ENCODE results near the gene KCNQ5.
A peak's percentile ranks its signal among the peaks of the same experiment; 100 is the strongest.
"Not testable (repeated sequence)": the region's sequence is repeated elsewhere in the genome, so short reads cannot be mapped to it uniquely, and the experiment has no call there.

Gene KCNQ5

DNA sequence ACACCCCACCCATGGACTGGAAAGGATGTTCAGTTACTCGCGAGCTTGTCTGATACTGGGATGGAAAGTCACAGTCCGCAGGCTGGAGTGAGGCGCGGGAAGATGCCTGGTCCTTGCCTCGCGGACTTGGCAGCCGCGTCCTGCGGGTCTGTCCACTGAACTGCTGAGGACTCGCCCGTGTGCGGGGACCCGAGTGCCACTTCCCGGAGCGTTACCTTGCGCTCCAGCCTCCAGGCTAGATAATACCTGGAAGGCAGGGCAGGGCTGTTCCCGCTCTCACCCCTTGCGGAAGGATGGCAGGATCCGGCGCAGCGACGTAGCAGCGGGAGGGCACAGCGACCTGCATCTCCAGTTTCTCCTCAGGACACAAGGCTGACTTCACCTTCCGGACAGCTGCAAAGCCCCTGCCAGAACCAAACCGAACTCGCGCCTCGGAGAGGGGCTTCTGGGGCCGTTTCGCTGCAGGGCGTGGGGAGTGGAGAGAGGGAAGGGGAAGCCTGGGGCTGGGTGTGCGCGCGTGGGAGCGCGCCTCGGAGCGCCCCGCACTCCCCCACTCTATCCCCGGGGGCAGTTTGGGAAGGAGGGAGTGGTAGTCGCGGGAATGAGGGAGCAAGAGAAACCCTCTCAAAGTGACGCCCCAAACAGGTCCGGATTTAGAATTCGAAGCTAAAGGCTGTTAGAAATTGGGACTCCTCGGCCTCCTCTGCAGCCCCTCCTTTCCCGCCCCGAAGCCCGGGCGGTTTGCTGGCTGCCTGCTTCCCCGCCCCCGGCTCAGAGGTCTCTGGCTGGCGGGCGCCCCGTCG, at the start of gene KCNQ5:
KCNQ5 (plus strand) TSS at position 774 of the 803 bp plus-strand sequence.
- no peak for DNase-seq

- no peak for DNase-seq
These were observed 42.0 kb upstream of the KCNQ5 start for GRCh38 chr6:72579865-72580264.

DNA sequence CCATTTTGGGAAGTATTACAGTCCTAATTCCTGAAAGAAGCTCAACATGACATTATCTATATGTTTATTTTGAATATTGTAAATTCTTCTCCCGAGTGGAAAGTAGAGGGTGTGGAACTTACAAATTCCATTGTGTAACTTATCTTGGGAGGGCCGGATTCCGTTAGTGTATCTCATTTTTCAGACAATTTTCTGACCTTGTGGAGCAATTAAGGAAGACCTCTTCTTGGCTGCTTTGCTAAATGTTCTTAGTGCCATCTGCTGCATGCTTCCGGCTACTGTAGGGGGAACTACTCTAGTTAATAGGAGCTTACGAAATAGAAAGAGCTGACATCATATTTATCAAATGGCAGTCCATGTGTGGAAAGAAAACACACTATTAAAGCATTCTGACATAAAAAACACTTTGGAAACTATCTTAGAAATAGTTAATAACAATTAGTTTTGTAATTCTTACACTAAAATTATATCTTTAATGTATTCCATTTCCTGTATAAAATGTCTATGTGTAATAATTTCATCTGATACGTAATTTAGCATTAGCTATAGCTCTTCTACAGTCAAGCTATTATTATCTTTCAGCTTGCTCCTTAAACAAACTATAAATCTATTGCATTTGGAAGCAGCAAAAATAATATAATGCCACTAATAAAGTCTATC, 41.5 kb upstream of the KCNQ5 start:
- DNase-seq, result peak; percentile 76

DNA sequence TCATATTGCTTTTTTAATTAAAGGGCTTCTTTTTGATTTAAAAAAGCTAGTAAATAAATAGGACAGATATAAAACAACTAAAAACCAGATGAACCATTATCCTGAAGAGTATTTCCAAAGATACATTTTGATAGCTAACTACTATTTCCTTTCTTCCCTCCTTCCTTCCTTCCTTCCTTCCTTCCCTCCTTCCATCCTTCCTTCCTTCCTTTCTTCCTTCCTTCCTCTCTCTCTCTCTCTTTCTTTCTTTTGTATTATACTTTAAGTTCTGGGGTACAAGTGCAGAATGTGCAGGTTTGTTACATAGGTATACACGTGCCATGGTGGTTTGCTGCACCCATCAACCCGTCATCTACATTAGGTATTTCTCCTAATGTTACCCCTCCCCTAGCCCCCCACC, 40.9 kb upstream of the KCNQ5 start:
- not testable (repeated sequence) for DNase-seq

DNA sequence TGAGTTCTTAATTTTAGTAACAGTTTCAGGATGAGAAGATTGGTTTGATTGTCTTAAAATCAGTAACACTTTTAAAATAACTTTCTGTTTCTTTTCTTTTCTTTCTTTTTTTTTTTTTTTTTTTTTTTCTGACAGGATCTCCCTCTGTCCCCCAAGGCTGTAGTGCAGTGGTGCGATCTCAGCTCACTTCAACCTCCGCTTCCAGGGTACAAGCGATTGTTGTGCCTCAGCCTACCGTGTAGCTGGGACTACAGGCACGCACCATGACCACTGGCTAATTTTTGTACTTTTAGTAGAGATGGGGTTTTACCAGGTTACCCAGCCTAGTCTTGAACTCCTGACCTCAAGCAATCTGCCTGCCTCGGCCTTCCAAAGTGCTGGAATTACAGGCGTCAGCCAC, 33.7 kb upstream of the KCNQ5 start:
- DNase-seq, result no peak

DNA sequence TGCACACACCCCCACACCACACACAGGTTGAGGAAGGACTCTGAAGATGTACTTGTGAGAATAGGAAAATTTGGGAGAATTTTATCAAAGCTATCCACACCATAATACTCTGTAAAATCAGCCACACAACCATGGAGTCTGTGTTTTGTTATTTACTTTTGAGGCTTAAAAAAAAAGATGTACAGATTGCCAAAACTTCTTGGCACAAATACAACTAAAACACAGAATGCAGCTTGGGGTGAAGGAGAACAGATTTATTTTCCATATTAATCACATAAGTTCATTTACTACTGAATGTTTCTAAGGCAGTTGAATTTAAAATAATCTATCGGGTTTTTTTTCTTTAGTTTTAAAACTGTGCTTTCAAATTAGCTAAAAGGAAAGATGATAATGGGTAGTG, 32.8 kb upstream of the KCNQ5 start:
- DNase-seq, result peak; percentile 12

- no peak for DNase-seq
These were observed 26.1 kb upstream of the KCNQ5 start for GRCh38 chr6:72595812-72596211.

GRCh38 chr6:72616406-72617015, 5.4 kb upstream of the KCNQ5 start:
- DNase-seq, result peak; percentile 24

DNA sequence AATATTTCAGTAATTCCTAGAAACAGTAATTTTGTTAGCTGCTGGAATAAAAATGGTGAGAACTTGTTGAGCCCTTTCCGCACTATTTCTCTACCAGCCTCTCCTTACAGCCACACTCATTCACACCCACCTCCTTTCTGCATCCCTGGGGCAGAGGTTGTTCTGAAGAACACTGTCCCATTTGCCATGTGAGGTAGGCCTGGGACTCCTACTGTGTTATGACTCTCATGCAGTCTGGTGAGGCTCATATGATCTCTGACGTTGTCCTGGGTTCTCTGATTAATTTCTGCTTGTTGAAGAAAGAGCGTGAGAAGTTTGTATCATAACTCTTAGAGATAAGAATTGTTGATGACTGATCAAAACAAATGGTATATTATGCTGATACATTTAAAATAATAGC, 4.1 kb upstream of the KCNQ5 start:
- DNase-seq, result no peak

DNA sequence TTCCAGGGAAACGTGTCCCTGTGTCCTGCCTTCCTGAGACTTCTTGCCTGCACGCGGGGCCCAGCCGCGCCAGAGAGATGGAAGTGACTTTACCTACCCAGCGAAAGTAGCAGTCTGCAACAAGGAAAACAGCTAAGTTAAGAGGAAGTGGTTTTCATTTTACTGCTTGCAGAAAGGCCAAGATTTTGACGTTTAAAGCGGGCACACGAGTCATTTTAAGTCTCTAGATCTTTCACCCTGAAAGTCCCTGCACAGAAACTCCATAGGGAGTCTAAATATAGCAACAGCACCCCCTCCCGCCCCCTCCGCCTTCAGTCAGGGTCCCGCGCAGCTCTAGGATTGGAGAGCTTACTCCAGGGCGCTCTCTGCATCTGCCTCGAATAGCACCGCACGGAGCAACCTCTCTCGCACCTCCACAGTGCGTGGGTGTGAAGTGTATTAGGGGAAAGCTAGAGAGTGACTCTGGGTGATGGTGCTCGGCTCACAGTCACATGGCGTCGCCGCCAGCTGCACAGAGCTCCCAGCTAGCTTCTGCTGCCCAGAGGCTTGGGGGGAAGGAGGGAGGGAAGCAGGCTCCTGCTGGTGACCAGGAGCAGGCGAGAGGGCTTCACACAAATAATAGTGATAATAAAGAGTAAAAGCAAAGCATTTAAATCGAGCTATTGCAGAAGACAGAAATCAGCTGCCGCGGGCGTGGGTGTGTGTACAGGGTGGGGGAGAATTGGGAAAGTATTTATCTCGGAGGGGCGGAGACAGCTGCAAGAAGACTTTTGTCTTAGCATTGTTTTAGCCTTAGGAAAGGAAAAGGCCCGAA, 1.8 kb upstream of the KCNQ5 start:
- DNase-seq, result no peak

- no peak for DNase-seq
These were observed 983 bp upstream of the KCNQ5 start for GRCh38 chr6:72620871-72621290.

- peak; percentile 55 for DNase-seq
These were observed 453 bp downstream of the KCNQ5 start for GRCh38 chr6:72622094-72622940.

DNA sequence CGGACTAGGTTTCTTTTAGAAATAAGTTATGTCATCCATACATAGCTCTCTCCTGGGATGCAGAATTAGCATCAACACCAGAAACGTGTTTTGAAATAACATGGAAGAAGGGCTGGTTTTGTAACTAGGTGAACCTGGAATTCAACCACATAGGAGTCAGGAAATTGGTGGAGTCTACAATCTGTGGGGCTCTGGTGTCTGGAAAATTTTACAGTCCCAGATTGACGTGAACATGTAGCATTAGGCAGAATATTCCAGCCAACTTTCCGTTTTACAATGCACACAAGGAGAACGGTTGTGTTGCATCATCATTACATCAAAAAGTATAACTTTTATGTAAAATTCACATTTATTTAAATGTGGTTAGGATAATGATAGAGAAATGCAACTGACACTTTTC, 1.9 kb downstream of the KCNQ5 start:
- no peak for DNase-seq

DNA sequence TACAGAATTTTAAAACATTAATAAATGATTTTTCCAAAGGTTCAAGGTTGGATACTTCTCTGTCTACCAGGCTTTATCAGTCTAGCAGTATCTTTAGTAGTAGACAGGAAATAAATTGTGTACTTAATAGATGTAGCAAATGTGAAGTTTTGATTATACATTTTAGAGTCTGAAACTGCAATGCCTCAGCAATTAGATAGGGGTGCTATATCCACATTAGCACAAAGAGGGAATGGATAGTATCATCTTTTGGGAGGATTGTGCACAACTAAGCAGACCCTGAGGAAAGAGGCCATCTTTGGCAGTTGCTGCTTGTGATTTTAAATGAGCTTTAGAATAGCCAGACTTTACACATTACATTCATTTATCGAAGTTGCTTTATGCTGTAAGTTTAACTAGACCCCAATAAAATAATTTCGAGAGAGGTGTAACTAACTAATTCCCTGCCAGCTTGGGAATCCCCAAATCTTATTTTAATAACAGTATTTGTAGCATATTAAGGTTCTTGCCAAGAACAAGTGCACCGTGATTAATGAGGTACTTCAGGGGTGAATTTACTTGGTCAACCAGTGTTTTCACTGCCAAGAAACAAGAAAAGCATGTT, 2.8 kb downstream of the KCNQ5 start:
- DNase-seq, result peak; percentile 57

DNA sequence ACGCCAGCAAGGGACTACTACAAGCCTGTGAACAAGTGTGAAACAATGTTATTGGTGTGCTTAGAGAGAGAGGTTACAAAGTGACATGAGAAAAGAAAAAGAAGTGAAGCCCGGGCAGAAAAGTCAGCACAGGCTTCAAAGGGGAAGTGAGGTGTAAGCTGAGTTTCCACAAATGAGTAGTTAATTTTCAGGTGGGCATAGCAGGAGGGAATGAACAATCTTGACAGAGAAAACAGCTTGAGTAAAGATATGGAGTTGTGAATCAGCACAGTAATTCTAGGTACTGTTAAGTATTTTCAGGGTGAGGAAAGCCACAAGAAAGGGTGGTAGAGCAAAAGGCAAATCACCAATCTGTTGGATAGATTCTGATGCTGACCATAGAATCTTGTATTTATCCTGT, 4.3 kb downstream of the KCNQ5 start:
- DNase-seq, result no peak

DNA sequence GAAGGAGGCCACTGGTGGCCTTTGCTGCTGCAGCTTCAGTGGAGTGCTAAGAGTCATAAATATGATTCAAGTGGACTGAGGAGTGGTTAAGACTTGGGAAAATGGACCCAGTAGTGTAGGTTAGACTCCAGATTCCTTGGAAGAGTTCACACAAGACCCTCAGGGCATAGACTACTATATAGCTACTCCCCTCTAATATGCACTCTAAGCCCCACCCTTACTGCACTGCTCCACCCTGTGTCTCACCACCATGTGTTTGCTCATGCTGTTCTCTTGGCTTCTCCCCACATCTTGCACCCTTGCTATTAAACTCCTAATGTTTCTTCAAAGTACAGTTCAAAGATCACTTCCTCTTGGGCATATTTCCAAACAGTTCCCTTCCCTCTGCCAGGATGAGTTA, 5.7 kb downstream of the KCNQ5 start:
- no peak for DNase-seq

- peak; percentile 13 for DNase-seq
These were observed 9.6 kb downstream of the KCNQ5 start for GRCh38 chr6:72631480-72631879.

GRCh38 chr6:72635636-72636035, 13.8 kb downstream of the KCNQ5 start:
- DNase-seq, result no peak

GRCh38 chr6:72636215-72636614, 14.4 kb downstream of the KCNQ5 start:
- no peak for DNase-seq

GRCh38 chr6:72636786-72637185, 14.9 kb downstream of the KCNQ5 start:
- no peak for DNase-seq

GRCh38 chr6:72639920-72640614, 18.2 kb downstream of the KCNQ5 start:
- DNase-seq, result no peak

Data from NCI-H1694 treated with DMSO at 0.1 percent for 48 hours (cell line).